Vagina (tissue), 2 donors: ENCODE results near the gene PARVG. TPM values are rescaled to one million over a fixed set of nuclear protein-coding genes. Genes with fewer than 3 reads are reported as not detected.

Experiments used
- DNase-seq, 2 donors: peaks; one replicate each; pipeline ENCODE4 v3.0.0-alpha.2; 2017; ENCODE audit errors: extremely low spot score in 2 of 2
- H3K27ac ChIP-seq: fragments of 200-600 bp; sonication (generic); one replicate; pipeline ENCODE4 v1.5.1; 2019
- H3K27me3 ChIP-seq: fragments of 200-600 bp; sonication (generic); one replicate; pipeline ENCODE4 v1.5.1; 2019
- H3K36me3 ChIP-seq, 2 donors: fragments of 200-600 bp; sonication (generic); one replicate each; pipeline ENCODE4 v1.5.1; 2017 to 2019
- H3K4me1 ChIP-seq: fragments of 200-600 bp; sonication (generic); one replicate; pipeline ENCODE4 v1.5.1; 2019
- H3K4me3 ChIP-seq, 2 donors: fragments of 200-600 bp; sonication (generic); 1 replicate in 1 of 2; 2 replicates in 1 of 2; pipeline ENCODE4 v1.5.1; 2016 to 2019
- H3K9me3 ChIP-seq: fragments of 200-600 bp; sonication (generic); one replicate; pipeline ENCODE4 v1.5.1; 2019
- POLR2A ChIP-seq, 2 donors: fragments of 450-650 bp; IDR thresholded peaks; one replicate each; pipeline ENCODE4 v1.6.1; 2017; ENCODE audit warnings: antibody characterized with exemption in 2 of 2, mild to moderate bottlenecking in 2 of 2, moderate library complexity in 2 of 2
- POLR2AphosphoS5 ChIP-seq, 2 donors: sonication (generic); formaldehyde crosslinking; IDR thresholded peaks; one replicate each; pipeline ENCODE4 v1.9.0; 2017; ENCODE audit warnings: antibody characterized with exemption in 2 of 2, mild to moderate bottlenecking in 2 of 2, low read depth in 1 of 2; ENCODE audit not compliant: insufficient read depth in 1 of 2
- intact Hi-C: fragments of 100-400 bp; cut with DNase I; formaldehyde crosslinking; loops from one replicate; pipeline ENCODE4 v1.15.1; 2023
- total RNA-seq: library from RNA; depleted of rRNA; stranded (reverse); fragments of >200 nt; gene quantifications from one replicate; pipeline ENCODE4 v1.2.3, GENCODE V29; 2016
- TF ChIP-seq, protein P1 (sequence below), 3 experiments: fragments of 450-650 bp in 2 of 3; fragments of 200-600 bp in 1 of 3; sonication (generic) in 1 of 3; IDR thresholded peaks; one replicate each; pipeline ENCODE4 v1.5.1; 2017 to 2019; ENCODE audit warnings: antibody characterized with exemption in 3 of 3, mild to moderate bottlenecking in 2 of 3, moderate library complexity in 2 of 3

Gene PARVG
- total RNA-seq, 1 donor from 2014 or later, result 29.5 TPM

DNA sequence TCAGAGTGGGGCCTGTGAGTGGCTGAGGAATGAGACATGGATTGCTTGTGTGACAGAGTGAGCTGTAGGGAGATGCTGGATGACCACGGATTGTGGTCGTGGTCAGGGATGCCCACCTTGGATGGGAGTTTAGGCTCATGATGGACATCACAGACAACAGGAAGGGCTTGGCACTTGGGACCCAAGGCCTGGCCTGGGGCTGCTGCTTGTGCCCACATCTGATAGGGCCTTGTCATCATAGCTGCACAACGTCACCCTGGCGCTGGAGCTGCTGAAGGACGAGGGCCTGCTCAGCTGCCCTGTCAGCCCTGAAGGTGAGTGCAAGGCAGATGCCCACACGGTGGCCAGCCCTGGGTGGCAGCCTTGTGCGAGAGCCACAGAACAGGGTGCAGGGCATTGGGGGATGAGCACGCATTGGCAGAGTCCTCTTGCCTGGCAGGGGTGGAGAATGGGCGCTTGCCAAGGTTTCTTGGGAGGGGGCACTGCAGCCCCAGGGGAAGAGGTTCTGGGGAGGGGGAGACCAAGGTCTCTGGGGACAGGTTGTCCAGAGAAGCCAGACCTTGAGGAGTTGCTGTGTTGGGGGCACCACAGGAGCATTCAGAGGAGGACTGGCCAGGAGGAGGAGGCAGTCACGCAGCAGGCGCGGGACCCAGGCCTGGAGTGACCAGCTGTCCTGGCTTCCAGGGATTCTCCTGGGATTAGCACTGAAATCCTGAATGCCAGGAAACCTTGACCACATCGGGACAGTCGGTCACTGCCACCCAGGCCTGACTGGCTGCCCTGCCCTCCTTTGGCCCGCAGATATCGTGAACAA lies 25.0 kb downstream of the PARVG start:
- Histone ChIP-seq H3K27ac (no peak overlapping the region), H3K36me3 (no peaks in the 10 kb centered on the region), H3K4me1 (peaks cover 5% of the 10 kb centered on the region), H3K4me3 (no peak overlapping the region), H3K9me3 (no peaks in the 10 kb centered on the region), H3K27me3 (no peaks in the 10 kb centered on the region)
- intact Hi-C loops, result no loop called here
- no peak for DNase-seq
- TF ChIP-seq POLR2A (IDR thresholded peaks at IDR 0.05) (no peak), POLR2AphosphoS5 (IDR thresholded peaks at IDR 0.05; ENCODE audit: insufficient read depth in 1 of 2, low read depth in 1 of 2) (no peak)
- TF ChIP-seq, protein P1, sequence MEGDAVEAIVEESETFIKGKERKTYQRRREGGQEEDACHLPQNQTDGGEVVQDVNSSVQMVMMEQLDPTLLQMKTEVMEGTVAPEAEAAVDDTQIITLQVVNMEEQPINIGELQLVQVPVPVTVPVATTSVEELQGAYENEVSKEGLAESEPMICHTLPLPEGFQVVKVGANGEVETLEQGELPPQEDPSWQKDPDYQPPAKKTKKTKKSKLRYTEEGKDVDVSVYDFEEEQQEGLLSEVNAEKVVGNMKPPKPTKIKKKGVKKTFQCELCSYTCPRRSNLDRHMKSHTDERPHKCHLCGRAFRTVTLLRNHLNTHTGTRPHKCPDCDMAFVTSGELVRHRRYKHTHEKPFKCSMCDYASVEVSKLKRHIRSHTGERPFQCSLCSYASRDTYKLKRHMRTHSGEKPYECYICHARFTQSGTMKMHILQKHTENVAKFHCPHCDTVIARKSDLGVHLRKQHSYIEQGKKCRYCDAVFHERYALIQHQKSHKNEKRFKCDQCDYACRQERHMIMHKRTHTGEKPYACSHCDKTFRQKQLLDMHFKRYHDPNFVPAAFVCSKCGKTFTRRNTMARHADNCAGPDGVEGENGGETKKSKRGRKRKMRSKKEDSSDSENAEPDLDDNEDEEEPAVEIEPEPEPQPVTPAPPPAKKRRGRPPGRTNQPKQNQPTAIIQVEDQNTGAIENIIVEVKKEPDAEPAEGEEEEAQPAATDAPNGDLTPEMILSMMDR (IDR thresholded peaks at IDR 0.05), result no peak

DNA sequence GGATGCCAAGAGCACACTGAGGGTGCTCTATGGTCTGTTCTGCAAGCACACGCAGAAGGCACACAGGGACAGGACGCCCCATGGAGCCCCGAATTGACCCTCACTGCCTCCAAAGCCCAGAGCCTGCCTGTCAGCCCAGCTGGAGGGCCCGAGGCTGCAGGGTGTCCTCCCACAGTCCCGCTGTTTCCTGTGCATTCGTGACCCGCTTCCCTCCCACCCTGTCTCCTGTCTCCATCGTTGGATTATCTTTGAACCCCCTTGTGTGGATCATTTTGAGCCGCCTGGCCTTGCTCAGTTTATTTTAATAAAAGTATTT lies 25.6 kb downstream of the PARVG start:
- Histone ChIP-seq H3K4me1 (peaks cover 6% of the 10 kb centered on the region), H3K27ac (no peak overlapping the region), H3K36me3 (no peaks in the 10 kb centered on the region), H3K4me3 (no peak overlapping the region), H3K27me3 (no peaks in the 10 kb centered on the region), H3K9me3 (no peaks in the 10 kb centered on the region)
- intact Hi-C loops, result no loop called here
- DNase-seq, result no peak
- TF ChIP-seq, protein P1 (IDR thresholded peaks at IDR 0.05), result no peak
- TF ChIP-seq POLR2A (IDR thresholded peaks at IDR 0.05), result no peak
- no peak for TF ChIP-seq POLR2AphosphoS5 (IDR thresholded peaks at IDR 0.05; ENCODE audit: insufficient read depth in 1 of 2, low read depth in 1 of 2)

DNA sequence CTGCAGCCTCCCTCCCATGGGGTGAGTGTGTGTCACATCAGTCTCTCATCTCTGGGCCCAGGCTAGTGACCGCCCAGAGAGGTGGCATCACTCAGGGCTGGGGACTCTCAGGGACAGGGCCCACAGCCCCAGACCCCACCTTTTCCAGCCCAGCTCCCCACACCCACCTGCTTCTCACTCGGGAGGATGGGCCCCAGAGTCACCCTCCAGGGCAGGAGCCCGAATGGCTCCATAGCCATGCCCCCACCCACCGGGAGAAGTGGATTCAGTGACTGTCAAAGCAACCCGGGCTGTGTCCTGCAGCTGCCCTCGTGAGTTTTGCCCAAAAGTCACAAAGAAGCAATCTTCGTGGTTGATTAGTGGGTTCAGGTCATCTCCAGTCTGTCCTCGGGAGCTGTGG lies 26.0 kb downstream of the PARVG start:
- H3K9me3 ChIP-seq, result no peaks in the 10 kb centered on the region
- no peaks in the 10 kb centered on the region for H3K27me3 ChIP-seq
- TF ChIP-seq, protein P1 (IDR thresholded peaks at IDR 0.05), result no peak
- no peak for TF ChIP-seq POLR2AphosphoS5 (IDR thresholded peaks at IDR 0.05; ENCODE audit: insufficient read depth in 1 of 2, low read depth in 1 of 2)
- TF ChIP-seq POLR2A (IDR thresholded peaks at IDR 0.05), result no peak
- H3K4me3 ChIP-seq, result no peak overlapping the region
- H3K36me3 ChIP-seq, result no peaks in the 10 kb centered on the region
- no peak overlapping the region for H3K27ac ChIP-seq
- H3K4me1 ChIP-seq, result peaks cover 9% of the 10 kb centered on the region
- intact Hi-C loops, result no loop called here
- DNase-seq, result no peak

DNA sequence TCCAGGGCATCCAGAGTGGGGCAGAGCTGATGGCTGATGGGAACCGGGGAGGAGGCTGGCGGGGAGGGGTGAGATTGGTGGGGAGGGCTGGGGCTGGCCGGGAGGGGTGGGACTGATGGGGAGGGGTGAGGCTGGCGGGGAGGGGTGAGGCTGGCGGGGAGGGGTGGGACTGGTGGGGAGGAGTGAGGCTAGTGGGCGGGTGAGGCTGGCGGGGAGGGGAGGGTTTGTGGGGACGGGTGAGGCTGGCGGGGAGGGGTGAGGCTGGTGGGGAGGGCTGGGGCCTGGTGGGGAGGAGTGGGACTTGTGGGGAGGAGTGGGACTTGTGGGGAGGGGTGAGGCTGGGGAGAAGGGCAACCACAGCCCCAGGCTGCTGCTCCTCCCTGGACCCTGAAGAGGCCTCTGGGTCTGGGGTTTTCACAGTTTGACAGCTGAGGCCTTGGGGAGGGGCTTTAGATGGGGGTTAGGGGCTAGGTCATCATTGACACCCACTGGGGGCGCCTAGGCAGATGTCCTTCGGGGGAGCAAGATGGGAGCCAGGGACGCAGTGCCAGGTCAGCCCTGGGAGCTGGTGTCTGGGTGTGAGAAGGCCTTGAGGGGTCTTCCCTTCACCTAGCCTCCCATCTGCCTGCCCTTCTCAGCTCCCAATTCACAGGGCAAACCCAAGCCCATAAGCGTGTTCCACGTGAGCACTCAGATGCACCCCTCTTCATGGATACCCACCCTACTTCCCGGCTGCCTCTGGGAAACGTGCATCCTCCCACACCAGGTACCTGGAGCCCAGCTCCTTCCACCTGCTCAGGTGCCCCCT lies 26.7 kb downstream of the PARVG start:
- DNase-seq, result no peak
- TF ChIP-seq POLR2A (IDR thresholded peaks at IDR 0.05) (no peak), POLR2AphosphoS5 (IDR thresholded peaks at IDR 0.05; ENCODE audit: insufficient read depth in 1 of 2, low read depth in 1 of 2) (no peak)
- TF ChIP-seq, protein P1 (IDR thresholded peaks at IDR 0.05), result no peak

DNA sequence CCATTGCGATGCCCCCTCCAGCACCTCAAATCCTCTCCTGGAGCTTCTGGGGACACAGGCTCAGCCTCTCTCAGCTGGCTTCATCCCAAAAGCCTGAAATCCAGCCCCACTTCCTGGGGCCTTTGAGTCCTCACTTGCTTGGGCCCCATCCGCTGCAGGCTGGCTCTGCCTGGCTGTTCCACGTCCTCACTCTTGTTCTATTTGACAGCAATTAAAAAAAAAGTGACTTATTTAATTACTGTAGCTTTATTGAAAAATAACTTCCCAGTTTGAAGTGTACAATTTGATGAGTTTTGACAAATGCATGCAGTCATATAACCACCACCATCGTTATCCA lies 27.2 kb downstream of the PARVG start:
- DNase-seq, result no peak
- Histone ChIP-seq H3K4me3 (no peak overlapping the region), H3K36me3 (no peaks in the 10 kb centered on the region), H3K27ac (no peak overlapping the region), H3K4me1 (peaks cover 15% of the 10 kb centered on the region), H3K9me3 (no peaks in the 10 kb centered on the region), H3K27me3 (no peaks in the 10 kb centered on the region)
- intact Hi-C loops, result no loop called here
- TF ChIP-seq, protein P1 (IDR thresholded peaks at IDR 0.05), result no peak
- TF ChIP-seq POLR2AphosphoS5 (IDR thresholded peaks at IDR 0.05; ENCODE audit: insufficient read depth in 1 of 2, low read depth in 1 of 2), result no peak
- TF ChIP-seq POLR2A (IDR thresholded peaks at IDR 0.05), result no peak

More for the DNA sequence above, 26.7 kb downstream of the PARVG start:
- H3K4me3 ChIP-seq, result no peak overlapping the region
- intact Hi-C loops, result no loop called here
- no peak overlapping the region for H3K27ac ChIP-seq
- no peaks in the 10 kb centered on the region for H3K9me3 ChIP-seq
- H3K4me1 ChIP-seq, result peaks cover 10% of the 10 kb centered on the region
- no peaks in the 10 kb centered on the region for H3K36me3 ChIP-seq
- H3K27me3 ChIP-seq, result no peaks in the 10 kb centered on the region
